Loucy (cell line): ENCODE data around the gene TMEM185A.

Experiments
- CTCF ChIP-seq: fragments of 200-600 bp; sonication (generic); conservative IDR thresholded peaks from 2 replicates; pipeline ENCODE4 v1.5.1; 2014; ENCODE audit warnings: mild to moderate bottlenecking, antibody characterized with exemption, low read length
- EZH2phosphoT487 ChIP-seq: fragments of 200-600 bp; IDR thresholded peaks from 2 replicates; pipeline ENCODE4 v1.6.1; 2018; ENCODE audit warnings: antibody characterized with exemption, mild to moderate bottlenecking, moderate library complexity, borderline replicate concordance

- TF ChIP-seq CTCF (no peak), EZH2phosphoT487 (no peak)
Measured at GRCh38 chrX:149641432-149641831, 9.8 kb upstream of the TMEM185A start.
